CD4-positive, alpha-beta memory T cell (primary cell): ENCODE measurements around the gene CYP11A1. TPM values are rescaled to one million over a fixed set of nuclear protein-coding genes. Genes with fewer than 3 reads are reported as not detected.

Experiments used
- CTCF ChIA-PET: fragments of 350-600 bp; sonication (Branson Sonifier 250); formaldehyde crosslinking; loops from one replicate; lab custom pipeline; 2021; ENCODE audit warnings: inconsistent platforms; ENCODE audit not compliant: partially characterized antibody; lab: Charles Lee
- POLR2A ChIA-PET: fragments of 350-600 bp; sonication (Branson Sonifier 250); formaldehyde crosslinking; loops from one replicate; lab custom pipeline; 2021; ENCODE audit not compliant: partially characterized antibody; lab: Charles Lee
- DNase-seq, 5 donors: peaks; one replicate each; pipeline versions ENCODE4 v3.0.0 to v3.0.0-alpha.2; 2020 to 2022; ENCODE audit warnings: mixed read lengths in 1 of 5
- H3K27ac ChIP-seq: one replicate; pipeline ENCODE4 v1.7.0; 2013; ENCODE audit warnings: low read depth, low read length
- H3K27me3 ChIP-seq: 2 replicates; pipeline ENCODE4 v1.7.0; 2013; ENCODE audit warnings: mild to moderate bottlenecking, low read length, moderate library complexity; ENCODE audit not compliant: insufficient read depth
- H3K36me3 ChIP-seq: 2 replicates; pipeline ENCODE4 v1.7.0; 2013; ENCODE audit warnings: mild to moderate bottlenecking, low read length, moderate library complexity; ENCODE audit not compliant: insufficient read depth
- H3K4me1 ChIP-seq: 2 replicates; pipeline ENCODE4 v1.7.0; 2013; ENCODE audit warnings: mild to moderate bottlenecking, low read length, moderate library complexity; ENCODE audit not compliant: insufficient read depth
- H3K4me3 ChIP-seq, 2 donors: one replicate each; pipeline ENCODE4 v1.7.0; 2013; ENCODE audit warnings: low read length in 2 of 2, mild to moderate bottlenecking in 1 of 2
- H3K9me3 ChIP-seq, 2 donors: one replicate each; pipeline ENCODE4 v1.7.0; 2013; ENCODE audit warnings: low read length in 2 of 2, control low read depth in 1 of 2; ENCODE audit not compliant: control insufficient read depth in 1 of 2
- H3K27ac Mint-ChIP-seq, 7 donors: one replicate each; pipeline ENCODE4 v1.8.0; 2020 to 2021; ENCODE audit warnings: mixed read lengths in 7 of 7, mild to moderate bottlenecking in 6 of 7, inconsistent platforms in 3 of 7, moderate library complexity in 3 of 7
- H3K27me3 Mint-ChIP-seq, 2 donors: one replicate each; pipeline ENCODE4 v1.8.0; 2020 to 2021; ENCODE audit warnings: mixed read lengths in 2 of 2
- H3K36me3 Mint-ChIP-seq, 2 donors: one replicate each; pipeline ENCODE4 v1.8.0; 2020 to 2021; ENCODE audit warnings: mixed read lengths in 2 of 2, inconsistent platforms in 1 of 2, mild to moderate bottlenecking in 1 of 2
- H3K4me1 Mint-ChIP-seq, 4 donors: one replicate each; pipeline ENCODE4 v1.8.0; 2020 to 2021; ENCODE audit warnings: mixed read lengths in 4 of 4, mild to moderate bottlenecking in 1 of 4
- H3K4me3 Mint-ChIP-seq, 8 donors: one replicate each; pipeline ENCODE4 v1.8.0; 2020 to 2021; ENCODE audit warnings: mixed read lengths in 8 of 8, mild to moderate bottlenecking in 7 of 8, moderate library complexity in 6 of 8, inconsistent platforms in 3 of 8
- H3K9me3 Mint-ChIP-seq, 8 donors: one replicate each; pipeline ENCODE4 v1.8.0; 2020 to 2021; ENCODE audit warnings: mixed read lengths in 8 of 8, mild to moderate bottlenecking in 5 of 8, inconsistent platforms in 3 of 8, moderate library complexity in 1 of 8
- intact Hi-C: fragments of 100-400 bp; cut with micrococcal nuclease; formaldehyde crosslinking; loops from one replicate; pipeline ENCODE4 v1.15.1; 2023
- microRNA-seq: library from miRNA; unstranded; fragments of <30 nt; microRNA quantifications from one replicate; pipeline ENCODE4 v1.2.0, GENCODE V29; 2021; ENCODE audit warnings: borderline replicate concordance, borderline number of aligned reads, borderline microRNAs expressed, mixed read lengths
- polyA plus RNA-seq, 2 donors: library from polyadenylated mRNA; unstranded; fragments of 300-500 nt; fragmentation: Illumina TruSeq; gene quantifications; one replicate each; pipeline ENCODE4 v1.2.3, GENCODE V29; 2021
- total RNA-seq, 2 experiments: library from RNA; stranded (reverse); gene quantifications; one replicate each; pipeline ENCODE4 v1.2.3, GENCODE V29; 2021

The CYP11A1 gene
- total and polyA plus RNA-seq, 4 experiments from 2014 or later: not detected

- Histone ChIP-seq H3K27ac (no peak overlapping the region), H3K9me3 (no peaks in the 10 kb centered on the region), H3K36me3 (no peaks in the 10 kb centered on the region), H3K4me1 (no peaks in the 10 kb centered on the region), H3K27me3 (no peaks in the 10 kb centered on the region), H3K4me3 (no peak overlapping the region)
- POLR2A ChIA-PET: no interaction called here
- H3K4me1 Mint-ChIP-seq: peaks cover 0 to 6% (median 0%) of the 10 kb centered on the region in 4 donors
- intact Hi-C loops: no loop called here
- H3K9me3 Mint-ChIP-seq: peaks cover 0 to 3% (median under 1%) of the 10 kb centered on the region in 8 donors
- CTCF ChIA-PET: no interaction called here
- peak overlapping the region in 1 of 8 donors; percentile 9 for H3K4me3 Mint-ChIP-seq
- peaks cover 26 to 38% of the 10 kb centered on the region in 2 donors for H3K27me3 Mint-ChIP-seq
- H3K36me3 Mint-ChIP-seq: no peaks in the 10 kb centered on the region
- DNase-seq: no peak
- peak overlapping the region in 1 of 7 donors; percentile 49 for H3K27ac Mint-ChIP-seq
These were observed 76.8 kb downstream of the CYP11A1 start for GRCh38 chr15:74290645-74291044.

GRCh38 chr15:74289671-74290070 is 77.8 kb downstream of the CYP11A1 start:
- Mint-ChIP-seq H3K36me3 (no peaks in the 10 kb centered on the region), H3K4me1 (peaks cover 0 to 6% (median 0%) of the 10 kb centered on the region in 4 donors), H3K4me3 (no peak overlapping the region), H3K27me3 (peaks cover 23 to 33% of the 10 kb centered on the region in 2 donors), H3K9me3 (peaks cover 0 to 3% (median under 1%) of the 10 kb centered on the region in 8 donors), H3K27ac (no peak overlapping the region)
- no peak for DNase-seq
- Histone ChIP-seq H3K9me3 (no peaks in the 10 kb centered on the region), H3K27me3 (no peaks in the 10 kb centered on the region), H3K4me1 (no peaks in the 10 kb centered on the region), H3K36me3 (no peaks in the 10 kb centered on the region), H3K4me3 (no peak overlapping the region), H3K27ac (no peak overlapping the region)
- ChIA-PET POLR2A (no interaction called here), CTCF (no interaction called here)
- intact Hi-C loops: no loop called here

Small RNAs within 50 kb of the gene (microRNA-seq; reads per million reads assigned to microRNA genes)
- not detected for gene MIR6881

Other genes with a start within 250 kb of the CYP11A1 start
- not detected for gene ISLR2, start 237.1 kb downstream of the CYP11A1 start, total RNA-seq
- not detected for gene ISLR2, start 237.1 kb downstream of the CYP11A1 start, polyA plus RNA-seq
- gene ISLR, start 193.9 kb downstream of the CYP11A1 start, total RNA-seq: not detected
- gene ISLR, start 193.9 kb downstream of the CYP11A1 start, polyA plus RNA-seq: not detected
- gene STRA6, start 164.9 kb downstream of the CYP11A1 start, total RNA-seq: not detected
- gene STRA6, start 164.9 kb downstream of the CYP11A1 start, polyA plus RNA-seq: not detected
- gene CCDC33, start 131.3 kb downstream of the CYP11A1 start, total RNA-seq: not detected
- gene CCDC33, start 131.3 kb downstream of the CYP11A1 start, polyA plus RNA-seq: not detected
- 1 to 10 TPM; 1.2 to 1.9 TPM for gene SEMA7A, start 66.3 kb upstream of the CYP11A1 start, total RNA-seq
- gene SEMA7A, start 66.3 kb upstream of the CYP11A1 start, polyA plus RNA-seq: under 1 TPM in 1 of 2 donors, not detected in 1; 0.10 TPM
- gene UBL7, start 93.5 kb upstream of the CYP11A1 start, total RNA-seq: 10 to 100 TPM; 36.4 to 42.4 TPM
- 10 to 100 TPM; 90.5 to 96.5 TPM for gene UBL7, start 93.5 kb upstream of the CYP11A1 start, polyA plus RNA-seq
- gene ARID3B, start 173.6 kb upstream of the CYP11A1 start, total RNA-seq: 10 to 100 TPM; 32.9 TPM
- gene ARID3B, start 173.6 kb upstream of the CYP11A1 start, polyA plus RNA-seq: 10 to 100 TPM in 1 of 2 donors, 1 to 10 TPM in 1; 4.1 to 16.1 TPM
- 100 to 1,000 TPM; 163 to 167 TPM for gene CLK3, start 248.2 kb upstream of the CYP11A1 start, total RNA-seq
- gene CLK3, start 248.2 kb upstream of the CYP11A1 start, polyA plus RNA-seq: 10 to 100 TPM; 59.1 to 94.1 TPM